Measurements from ENCODE around the gene ASF1B.

Gene ASF1B

DNA sequence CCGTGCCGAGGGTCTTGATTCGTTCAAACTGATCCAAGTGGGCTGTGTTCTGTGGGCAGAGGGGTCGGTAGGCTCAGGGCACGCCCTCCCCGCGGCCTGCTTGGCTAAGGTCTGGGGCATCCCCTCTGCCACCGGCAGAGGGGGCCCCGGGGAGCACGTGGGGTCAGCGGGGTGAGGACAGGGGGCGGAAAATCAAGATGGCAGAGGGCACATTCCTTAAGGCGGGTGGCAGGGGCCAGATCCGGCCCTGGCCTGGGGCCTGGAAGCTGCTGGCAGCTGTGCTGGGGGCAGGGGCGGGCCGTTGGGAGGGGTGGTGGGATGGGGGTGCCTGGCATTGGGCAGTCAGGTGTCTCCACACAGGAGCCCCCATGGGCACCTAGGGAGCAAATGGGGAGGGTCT, 29.5 kb downstream of the ASF1B start:
- DNase-seq, result no peak

GRCh38 chr19:14105680-14106079, 30.7 kb downstream of the ASF1B start:
- no peak for DNase-seq

- DNase-seq, result no peak
Measured at GRCh38 chr19:14103310-14103709, 33.1 kb downstream of the ASF1B start.

DNA sequence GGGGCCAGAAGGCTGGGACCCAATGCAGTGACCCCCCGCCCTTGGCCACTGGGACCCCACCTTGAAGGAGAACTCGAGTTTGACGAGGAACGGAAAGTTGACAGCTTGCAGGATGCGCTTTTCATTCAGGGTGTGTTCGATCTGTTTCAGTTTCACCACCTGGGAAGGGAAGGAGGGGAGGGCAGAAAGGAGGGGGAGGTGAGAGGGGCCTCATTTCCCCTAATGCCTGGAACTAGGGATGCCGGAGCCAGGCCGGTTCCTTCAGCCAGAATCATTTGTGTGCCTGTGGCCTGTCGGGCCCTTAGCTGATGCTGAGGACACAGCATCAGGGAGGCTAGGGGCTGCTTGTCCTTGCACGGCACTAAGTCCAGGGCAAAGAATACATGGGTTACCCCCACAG, 33.6 kb downstream of the ASF1B start:
- DNase-seq, result no peak

- no peak for DNase-seq
Measured at GRCh38 chr19:14102102-14102696, 34.2 kb downstream of the ASF1B start.

DNA sequence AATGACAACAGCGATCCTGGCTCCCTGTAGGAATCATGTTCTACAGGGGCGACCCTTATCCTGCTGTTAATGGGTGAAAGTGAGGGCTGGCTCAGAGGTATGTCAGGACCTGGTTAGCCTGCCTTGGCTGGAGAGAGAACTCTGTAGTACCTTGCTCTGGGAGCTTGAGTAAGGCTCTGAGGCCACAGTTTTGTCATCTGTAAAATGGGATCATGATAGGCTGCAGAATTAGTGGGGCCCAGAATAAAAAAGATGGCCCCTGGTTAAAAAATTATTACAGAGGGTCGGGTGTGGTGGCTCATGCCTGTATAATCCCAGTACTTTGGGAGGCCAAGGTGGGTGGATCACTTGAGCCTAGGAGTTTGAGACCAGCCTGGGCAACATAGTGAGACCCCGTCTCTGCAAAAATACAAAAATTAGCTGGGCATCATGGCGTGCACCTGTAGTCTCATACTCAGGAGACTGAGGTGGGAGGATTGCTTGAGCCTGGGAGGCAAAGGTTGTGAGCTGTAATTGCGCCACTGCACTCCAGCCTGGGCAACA, 35.3 kb downstream of the ASF1B start:
- DNase-seq, result no peak

DNA sequence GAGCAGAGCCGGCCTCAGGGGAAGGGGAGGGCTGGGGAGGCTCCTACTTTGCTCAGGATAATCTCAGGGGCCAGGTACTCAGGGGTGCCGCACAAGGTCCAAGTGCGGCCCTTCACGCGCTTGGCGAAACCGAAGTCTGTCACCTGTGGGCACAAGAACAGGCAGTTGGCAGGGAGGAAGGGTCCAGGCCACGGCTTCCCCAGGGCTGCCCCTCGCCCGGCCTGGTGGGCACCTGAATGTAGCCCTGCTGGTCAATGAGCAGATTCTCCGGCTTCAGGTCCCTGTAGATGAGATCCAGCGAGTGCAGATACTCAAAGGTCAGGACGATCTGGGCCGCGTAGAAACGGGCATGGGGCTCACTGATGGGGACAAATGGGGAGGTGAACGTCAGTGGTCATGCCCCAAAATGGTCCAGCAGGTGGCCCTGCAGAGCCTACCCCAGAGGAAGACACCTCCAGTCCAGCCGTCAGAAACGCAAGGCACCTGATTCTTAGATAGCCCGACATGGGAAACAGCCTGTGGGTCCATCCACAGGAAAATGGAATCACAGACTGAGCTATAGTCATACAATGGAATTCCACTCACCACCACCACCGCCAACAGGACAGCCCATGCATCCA, 38.7 kb downstream of the ASF1B start:
- no peak for DNase-seq

GRCh38 chr19:14096272-14096992, 40.0 kb downstream of the ASF1B start:
- no peak for DNase-seq

DNA sequence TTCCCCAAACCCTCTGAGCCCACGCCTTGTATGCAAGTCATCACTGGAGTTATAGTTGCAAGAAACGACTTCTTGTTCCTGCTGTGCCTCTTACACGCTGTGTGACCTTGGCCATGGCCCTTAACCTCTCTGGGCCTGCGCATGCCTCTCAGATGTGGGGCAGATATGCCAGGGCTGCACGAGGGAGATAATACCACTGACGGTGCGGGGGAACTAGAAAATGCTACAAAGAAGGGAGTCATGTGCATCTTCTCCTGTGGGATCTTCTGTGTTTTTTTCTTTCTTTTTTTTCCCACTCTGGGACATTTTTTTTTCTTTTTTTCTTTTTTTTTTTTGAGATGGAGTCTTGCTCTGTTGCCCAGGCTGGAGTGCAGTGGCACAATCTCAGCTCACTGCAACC, 41.5 kb downstream of the ASF1B start:
- no peak for DNase-seq

- DNase-seq, result no peak
Measured at GRCh38 chr19:14093117-14093823, 43.1 kb downstream of the ASF1B start.

GRCh38 chr19:14091813-14092462, 44.5 kb downstream of the ASF1B start:
- DNase-seq, result peak; percentile 45

- peak; percentile 67 for DNase-seq
Measured at GRCh38 chr19:14091081-14091812, 45.1 kb downstream of the ASF1B start.

DNA sequence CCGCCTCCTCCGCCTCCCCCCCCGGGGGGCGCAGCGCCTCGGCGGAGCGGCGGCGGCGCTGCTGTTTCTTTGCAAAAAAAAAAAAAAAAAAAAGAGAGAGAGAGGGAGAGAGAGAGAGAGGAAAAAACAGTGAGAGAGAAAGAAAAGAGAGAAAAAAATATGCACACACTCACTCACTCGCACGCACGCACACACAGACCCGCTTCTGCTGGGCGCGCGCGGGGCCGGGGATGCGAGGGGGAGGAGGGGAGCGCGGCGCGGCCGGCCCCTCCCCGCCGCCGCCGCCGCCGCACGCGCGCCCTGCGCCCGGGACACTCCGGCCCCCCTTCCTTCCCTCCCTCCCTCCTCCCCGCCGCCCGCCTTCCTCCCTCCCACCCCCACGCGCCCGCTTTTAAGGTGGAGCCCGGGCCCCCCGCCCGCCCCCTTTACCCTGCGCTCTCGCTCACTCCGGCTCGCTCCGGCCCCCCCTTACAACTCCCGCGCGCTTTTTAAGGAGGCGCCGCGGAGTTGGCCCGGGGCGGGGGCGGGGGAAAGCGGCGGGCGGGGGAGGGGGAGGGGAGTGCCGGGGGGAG, 45.8 kb downstream of the ASF1B start, which contains the start of gene SAMD1:
Gene SAMD1 (minus strand): TSS at position 243 of the 572 bp plus-strand sequence.
- peak; percentile 64 for DNase-seq

DNA sequence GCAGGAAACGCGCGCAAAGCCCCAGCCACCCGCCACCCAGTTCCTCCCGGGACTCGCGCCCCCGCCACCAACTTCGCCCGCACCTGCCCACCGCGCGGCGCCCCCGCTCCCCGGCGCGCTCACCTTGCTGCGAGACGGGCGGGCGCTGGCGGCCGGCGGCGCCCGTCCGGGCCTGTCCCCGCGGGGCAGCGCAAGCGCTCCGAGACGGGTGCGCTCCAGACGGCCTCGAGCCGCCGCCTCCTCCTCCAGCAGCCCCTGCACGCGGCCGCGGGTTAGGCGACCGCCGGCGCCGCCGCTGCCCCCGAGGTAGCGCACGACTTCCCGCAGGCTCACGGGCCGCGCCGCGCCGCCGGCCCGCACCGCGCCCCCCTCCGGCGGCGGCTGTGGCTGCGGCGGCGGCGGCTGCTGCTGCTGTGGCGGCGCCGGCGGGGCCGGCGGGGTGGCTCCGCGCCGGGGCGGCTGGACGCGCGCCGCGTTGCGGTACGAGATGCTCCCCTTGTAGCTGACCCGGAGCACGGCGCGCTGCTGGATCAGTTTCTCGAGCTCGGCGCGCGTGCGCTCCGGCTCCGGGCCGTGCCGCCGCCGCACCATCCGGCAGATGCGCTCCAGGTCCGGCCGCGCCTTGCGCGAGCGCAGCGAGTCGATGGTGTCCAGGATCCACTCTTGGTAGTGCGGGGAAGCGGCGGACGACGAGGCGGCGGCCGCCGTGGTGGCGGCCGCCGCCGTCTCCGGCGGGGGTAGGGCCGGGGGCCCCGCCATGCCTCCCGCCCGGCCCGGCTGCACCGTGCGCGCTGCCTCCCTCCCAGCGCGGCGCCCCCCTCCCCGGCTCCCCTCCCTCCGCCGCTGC, 46.5 kb downstream of the ASF1B start:
- peak; percentile 59 for DNase-seq

GRCh38 chr19:14089412-14089661, 47.1 kb downstream of the ASF1B start:
- DNase-seq, result no peak

GRCh38 chr19:14088634-14089411, 47.6 kb downstream of the ASF1B start:
- DNase-seq, result no peak

GRCh38 chr19:14086098-14086497, 50.3 kb downstream of the ASF1B start:
- no peak for DNase-seq

DNA sequence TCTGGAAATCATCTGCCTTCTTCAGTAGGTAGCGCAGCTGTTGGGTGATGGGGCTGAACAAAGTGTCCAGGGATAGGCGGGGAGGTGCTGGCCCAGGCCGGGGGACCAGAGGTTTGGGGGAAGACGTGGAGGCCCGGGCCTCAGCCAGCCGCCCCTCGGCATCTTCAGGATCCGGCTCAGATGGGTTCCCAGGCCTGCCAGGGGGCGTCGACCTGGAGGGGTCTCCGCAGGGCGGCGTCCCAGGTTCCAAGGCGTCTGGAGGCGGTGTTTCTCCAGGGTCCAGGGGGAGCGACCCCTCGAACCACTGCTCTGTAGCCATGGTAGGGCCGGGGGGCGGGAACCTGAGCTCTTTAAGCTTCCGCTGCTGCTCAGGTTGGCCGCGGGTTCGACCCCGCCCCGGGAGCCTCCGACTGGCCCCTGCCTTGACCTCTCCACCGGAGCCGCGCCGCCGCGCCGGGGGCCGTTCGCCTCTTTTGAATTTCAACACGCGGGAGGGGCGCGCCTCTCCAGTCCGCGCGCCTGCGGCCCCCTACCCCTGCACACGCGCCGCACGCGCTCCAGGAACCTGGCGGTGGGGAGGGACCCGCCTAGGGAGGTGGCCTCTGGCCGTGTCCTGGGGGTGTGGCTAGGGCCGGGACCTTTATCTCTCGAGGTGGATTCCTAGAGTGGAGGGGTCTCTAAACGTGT, 50.9 kb downstream of the ASF1B start, which contains the start of gene C19orf67:
Gene C19orf67 (minus strand): TSS at position 475 of the 687 bp plus-strand sequence. CDS start 156 bp downstream, at position 319.
- no peak for DNase-seq

- DNase-seq, result no peak
Measured at GRCh38 chr19:14082675-14082960, 53.8 kb downstream of the ASF1B start.
